GM12865 (cell line): ENCODE results near the gene TPCN2.

Experiments used
- DNase-seq: peaks from one replicate; pipeline ENCODE4 v3.0.0; 2010; ENCODE audit warnings: low read depth
- H3K4me3 ChIP-seq: 2 replicates; pipeline ENCODE4 v1.5.1; 2011; ENCODE audit warnings: mild to moderate bottlenecking, low read depth, low read length, control low read depth
- CTCF ChIP-seq: IDR thresholded peaks from 2 replicates; pipeline ENCODE4 v1.5.1; 2011; ENCODE audit warnings: low read length, control low read depth, low read depth, inconsistent platforms; ENCODE audit not compliant: insufficient read depth; ENCODE audit errors: missing control alignments

The TPCN2 gene

GRCh38 chr11:69030301-69030700, 18.4 kb upstream of the TPCN2 start:
- DNase-seq: no peak
- H3K4me3 ChIP-seq: no peak overlapping the region
- TF ChIP-seq CTCF: no peak

DNA sequence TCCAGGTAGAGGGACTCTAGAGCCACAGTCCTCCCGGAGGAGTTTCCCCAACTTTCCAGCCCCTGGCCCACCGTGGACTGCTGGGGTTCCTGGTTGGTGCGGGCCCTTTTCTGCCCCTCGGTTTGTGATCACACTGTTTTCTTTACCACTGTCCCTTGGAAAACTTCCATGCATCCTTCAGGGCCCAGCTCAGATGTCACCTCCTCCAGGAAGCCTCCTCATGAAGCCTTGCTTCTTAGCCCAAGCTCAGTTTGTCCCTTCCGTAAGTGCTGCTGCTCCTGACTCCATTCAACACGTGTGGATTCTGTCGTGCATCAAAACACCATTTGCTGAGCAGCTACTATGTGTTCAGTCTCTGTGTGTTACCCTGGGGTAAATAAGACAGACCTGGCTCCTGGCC, 15.9 kb upstream of the TPCN2 start:
- no peak for TF ChIP-seq CTCF
- no peak for DNase-seq
- H3K4me3 ChIP-seq: no peak overlapping the region

GRCh38 chr11:69033431-69033830, 15.3 kb upstream of the TPCN2 start:
- DNase-seq: no peak
- no peak overlapping the region for H3K4me3 ChIP-seq
- TF ChIP-seq CTCF: no peak

- DNase-seq: no peak
Measured at GRCh38 chr11:69034123-69034867, 14.4 kb upstream of the TPCN2 start.

DNA sequence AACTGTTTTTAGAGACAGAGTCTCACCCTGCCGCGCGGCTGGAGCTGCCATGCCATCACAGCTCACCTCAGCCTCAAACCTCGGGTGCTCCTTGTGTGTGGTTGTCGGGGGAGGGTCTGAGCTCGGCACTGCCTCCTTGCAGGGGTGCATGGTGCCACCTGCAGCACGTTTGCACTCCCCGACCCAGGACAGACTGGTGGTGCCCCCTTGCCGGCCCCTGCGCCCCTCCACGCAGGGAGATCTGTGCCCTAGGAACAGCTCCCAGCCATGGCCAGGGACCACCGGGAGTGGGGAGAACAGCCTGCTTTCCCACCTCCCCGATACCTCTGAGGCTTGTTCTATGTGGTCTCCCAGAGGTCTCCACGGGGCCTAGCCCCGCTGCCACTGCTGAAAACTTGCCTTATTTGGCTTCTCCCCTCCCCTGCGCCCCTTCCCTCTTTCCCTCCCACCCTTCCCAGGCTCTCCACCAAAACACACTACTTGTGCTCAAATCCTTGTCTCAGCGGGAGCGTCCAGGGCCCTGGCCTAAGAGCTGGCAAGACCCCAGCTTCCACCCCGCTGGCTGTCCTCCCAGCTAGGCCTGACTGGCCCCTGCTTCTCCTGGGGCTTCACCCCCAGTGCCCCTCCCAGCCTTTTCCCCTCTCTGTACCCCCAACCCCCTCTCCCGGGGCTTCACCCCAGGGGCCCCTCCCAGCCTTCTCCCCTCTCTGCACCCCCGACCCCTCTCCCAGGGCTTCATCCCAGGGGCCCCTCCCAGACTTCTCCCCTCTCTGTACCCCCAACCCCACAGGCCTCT, 13.4 kb upstream of the TPCN2 start:
- no peak for TF ChIP-seq CTCF

More at GRCh38 chr11:69034123-69034867, 14.4 kb upstream of the TPCN2 start:
- no peak for TF ChIP-seq CTCF
- H3K4me3 ChIP-seq: no peak overlapping the region

DNA sequence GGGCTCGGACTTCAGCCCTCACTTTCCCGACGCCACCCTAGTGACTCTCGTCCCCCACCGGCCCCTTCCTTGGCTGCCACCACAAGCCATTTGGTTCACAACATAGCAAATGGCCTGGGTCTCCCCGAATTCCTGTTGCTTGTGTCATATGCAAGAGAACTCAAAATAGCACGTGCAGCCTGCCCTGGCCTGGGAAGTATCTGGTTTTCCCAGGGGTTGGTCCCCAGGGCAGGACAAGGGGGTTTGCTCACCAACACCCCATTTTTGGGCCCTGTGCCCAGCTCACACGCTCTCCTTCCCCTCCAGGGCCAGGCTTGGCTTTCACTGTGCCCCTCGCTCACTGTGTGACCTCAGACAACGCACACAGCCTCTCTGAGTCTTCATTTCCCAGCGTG, 12.8 kb upstream of the TPCN2 start:
- TF ChIP-seq CTCF: no peak
- no peak for DNase-seq

More for the DNA sequence above, 13.4 kb upstream of the TPCN2 start:
- no peak for DNase-seq
- H3K4me3 ChIP-seq: no peak overlapping the region

DNA sequence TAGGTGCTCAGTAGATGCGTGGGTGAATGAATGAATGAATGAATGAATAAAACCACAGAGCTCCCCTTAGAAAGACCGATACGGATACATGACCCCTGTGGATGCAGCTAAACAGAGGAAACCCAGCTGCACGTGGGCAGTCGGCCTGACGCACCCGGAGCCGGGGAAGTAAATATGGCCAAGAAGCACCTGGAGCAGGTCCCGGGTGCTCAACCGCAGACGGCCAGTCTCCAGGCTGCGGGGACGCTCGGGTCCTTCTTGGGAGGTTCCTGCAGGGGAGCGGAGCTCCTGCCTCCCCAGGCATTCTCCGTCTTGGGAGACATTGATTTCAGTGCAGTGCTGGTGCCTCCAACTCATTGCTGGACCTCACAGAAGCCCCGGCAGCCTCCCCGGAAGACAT, 11.7 kb upstream of the TPCN2 start:
- TF ChIP-seq CTCF: no peak

More for the DNA sequence above, 12.8 kb upstream of the TPCN2 start:
- no peak overlapping the region for H3K4me3 ChIP-seq

More for the DNA sequence above, 11.7 kb upstream of the TPCN2 start:
- no peak for DNase-seq
- no peak overlapping the region for H3K4me3 ChIP-seq
